Glomerular visceral epithelial cell (primary cell): Measurements from ENCODE around the gene HTR1D.
"Not testable (repeated sequence)": the region's sequence is repeated elsewhere in the genome, so short reads cannot be mapped to it uniquely, and the experiment has no call there.

Source experiments
- DNase-seq: peaks from one replicate; pipeline ENCODE4 v3.0.0-alpha.2; 2016; ENCODE audit errors: extremely low spot score

The HTR1D gene

GRCh38 chr1:23217421-23218115, at the start of gene HTR1D:
TSS of gene HTR1D (minus strand) at chr1:23217502. CDS start at chr1:23194219, 23,283 bp downstream.
- DNase-seq: no peak

- no peak for DNase-seq
These were observed 46.1 kb upstream of the HTR1D start for GRCh38 chr1:23263380-23263887.

GRCh38 chr1:23258082-23258481, 40.8 kb upstream of the HTR1D start:
- not testable (repeated sequence) for DNase-seq

- not testable (repeated sequence) for DNase-seq
These were observed 40.1 kb upstream of the HTR1D start for GRCh38 chr1:23257371-23257770.

DNA sequence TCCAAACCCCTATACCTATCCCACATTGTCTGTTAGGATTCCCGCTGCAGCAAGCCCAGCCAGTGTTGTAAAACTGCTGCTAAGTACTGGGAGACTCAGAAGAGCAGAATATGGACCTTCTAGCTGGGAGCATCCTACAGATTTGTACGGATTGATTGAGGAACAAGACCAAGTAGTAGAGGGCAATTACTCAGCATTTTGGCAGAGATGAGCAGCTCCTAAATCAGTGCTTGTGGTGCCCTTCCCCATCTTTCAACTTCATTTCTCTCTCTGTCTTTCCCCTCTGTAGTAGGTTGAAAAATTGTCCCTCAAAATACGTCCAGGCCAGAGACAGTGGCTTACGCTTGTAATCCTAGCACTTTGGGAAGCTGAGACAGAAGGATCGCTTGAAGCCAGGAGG, 37.3 kb upstream of the HTR1D start:
- no peak for DNase-seq

DNA sequence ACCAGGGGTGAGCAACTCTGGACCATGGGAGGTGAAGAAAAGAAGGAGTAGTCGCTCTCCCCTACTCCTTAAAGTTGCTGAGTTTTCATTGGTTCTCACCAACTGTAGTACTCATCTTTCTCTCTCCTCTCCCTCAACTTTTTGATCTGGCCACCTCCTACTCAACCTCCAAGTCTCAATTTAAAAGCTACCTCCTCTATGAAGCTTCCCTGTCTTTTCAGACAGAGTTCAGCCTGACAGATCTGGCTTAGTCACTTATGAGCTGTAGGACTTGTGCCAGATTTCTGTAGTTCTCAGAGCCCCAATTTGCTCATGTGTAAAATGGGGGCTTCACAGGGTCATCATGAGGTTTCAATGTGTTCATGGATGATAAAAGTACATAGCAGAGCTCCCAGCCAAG, 34.5 kb upstream of the HTR1D start:
- DNase-seq: no peak

GRCh38 chr1:23249787-23250454, 32.6 kb upstream of the HTR1D start:
- no peak for DNase-seq

DNA sequence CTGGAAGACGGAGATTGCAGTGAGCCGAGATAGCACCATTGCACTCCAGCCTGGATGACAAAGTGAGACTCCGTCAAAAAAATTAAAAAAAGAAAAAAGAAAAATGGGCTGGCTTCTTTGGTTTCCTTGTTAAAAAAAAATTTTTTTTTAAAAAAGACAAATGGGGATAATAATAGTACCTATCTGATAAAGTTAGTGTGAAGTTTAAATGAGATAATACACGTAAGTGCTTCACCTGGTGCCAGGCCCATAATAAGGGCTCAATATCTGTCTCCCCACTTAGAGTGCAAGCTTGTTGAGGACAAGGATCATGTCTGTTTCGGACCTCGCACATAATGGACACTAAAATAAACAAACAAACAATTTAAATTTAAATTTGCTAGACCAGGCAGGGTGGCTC, 30.0 kb upstream of the HTR1D start:
- no peak for DNase-seq

DNA sequence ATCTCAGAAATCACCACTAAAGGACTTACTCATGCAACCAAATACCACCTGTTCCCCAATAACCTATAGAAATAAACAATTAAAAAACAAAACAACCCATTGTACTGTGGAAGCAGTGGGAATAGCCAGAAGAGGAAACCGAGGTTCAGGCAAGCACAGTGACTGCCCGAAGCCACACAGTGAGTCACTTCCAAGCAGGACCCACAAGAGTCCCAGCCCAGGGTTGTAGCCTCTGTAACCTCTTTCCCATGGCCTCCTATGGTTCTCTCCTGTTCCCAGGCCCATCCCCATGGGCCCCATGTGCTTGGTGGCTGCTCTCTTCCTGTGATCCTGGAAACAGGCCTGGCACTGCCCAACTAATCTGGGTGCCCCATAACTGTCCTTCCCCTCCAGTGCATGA, 29.0 kb upstream of the HTR1D start:
- no peak for DNase-seq

DNA sequence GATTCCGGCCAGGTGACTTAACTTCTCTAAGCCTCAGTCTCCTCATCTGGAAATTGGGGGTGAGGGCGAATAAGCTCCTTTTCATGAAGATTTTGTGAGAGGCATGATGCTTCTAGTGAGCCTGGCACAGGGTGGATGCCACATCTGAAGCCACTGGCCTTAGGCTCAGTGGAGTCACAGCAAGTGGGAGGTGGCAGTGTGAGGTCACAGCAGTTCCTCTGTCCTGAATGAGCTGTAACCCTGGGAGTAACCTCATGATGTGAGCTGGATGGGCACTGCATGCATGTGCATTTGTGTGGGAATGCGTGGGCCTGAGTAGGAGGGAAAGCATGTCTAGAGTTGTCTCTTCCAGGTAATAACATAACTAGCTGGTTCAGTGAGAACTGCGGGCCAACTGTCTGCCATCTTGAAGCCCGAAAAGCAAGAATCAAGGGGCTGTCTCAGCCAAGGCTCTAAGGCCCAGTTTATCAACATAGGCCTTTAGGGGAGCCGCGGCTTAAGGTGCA, 27.0 kb upstream of the HTR1D start:
- no peak for DNase-seq

GRCh38 chr1:23242414-23242813, 25.1 kb upstream of the HTR1D start:
- no peak for DNase-seq

GRCh38 chr1:23239638-23240295, 22.5 kb upstream of the HTR1D start:
- no peak for DNase-seq

DNA sequence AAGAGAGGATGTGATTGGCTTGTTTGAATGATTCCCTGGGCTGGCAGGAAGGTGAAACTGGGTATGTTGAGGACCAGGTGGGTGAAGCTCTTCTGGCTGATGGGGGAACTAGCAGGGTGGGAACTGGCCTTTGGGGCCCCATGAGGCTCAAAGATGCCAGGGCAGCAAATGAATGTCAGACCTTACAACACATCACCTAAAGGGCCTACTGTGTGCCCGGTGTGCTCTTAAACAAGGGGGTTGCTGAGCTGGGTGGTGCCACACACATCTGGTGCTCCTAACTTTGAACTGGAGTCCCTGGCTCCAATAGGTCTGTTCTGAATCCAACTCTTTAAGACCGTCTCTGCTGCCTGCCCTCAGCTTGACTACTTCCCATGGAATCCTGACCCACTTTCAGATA, 21.3 kb upstream of the HTR1D start:
- no peak for DNase-seq

DNA sequence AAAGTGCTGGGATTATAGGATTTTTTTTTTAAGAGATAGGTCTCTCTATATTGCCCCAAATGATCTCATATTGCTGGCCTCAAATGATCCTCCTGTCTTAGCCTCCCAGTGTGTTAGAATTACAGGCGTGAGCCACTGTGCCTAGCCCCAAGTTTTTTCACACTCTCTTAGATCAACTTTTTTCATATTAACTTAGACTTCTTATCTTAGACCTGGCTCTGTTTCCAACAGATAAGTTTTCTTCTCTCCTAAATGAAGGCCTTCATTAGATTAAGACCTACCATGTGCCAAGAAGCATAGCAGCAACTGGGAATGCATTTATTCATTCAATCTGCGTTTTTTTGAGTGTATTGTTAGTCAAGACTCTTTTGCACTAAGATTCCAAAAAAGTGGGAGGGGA, 20.2 kb upstream of the HTR1D start:
- DNase-seq: no peak

- DNase-seq: no peak
These were observed 10.5 kb upstream of the HTR1D start for GRCh38 chr1:23227806-23228205.

DNA sequence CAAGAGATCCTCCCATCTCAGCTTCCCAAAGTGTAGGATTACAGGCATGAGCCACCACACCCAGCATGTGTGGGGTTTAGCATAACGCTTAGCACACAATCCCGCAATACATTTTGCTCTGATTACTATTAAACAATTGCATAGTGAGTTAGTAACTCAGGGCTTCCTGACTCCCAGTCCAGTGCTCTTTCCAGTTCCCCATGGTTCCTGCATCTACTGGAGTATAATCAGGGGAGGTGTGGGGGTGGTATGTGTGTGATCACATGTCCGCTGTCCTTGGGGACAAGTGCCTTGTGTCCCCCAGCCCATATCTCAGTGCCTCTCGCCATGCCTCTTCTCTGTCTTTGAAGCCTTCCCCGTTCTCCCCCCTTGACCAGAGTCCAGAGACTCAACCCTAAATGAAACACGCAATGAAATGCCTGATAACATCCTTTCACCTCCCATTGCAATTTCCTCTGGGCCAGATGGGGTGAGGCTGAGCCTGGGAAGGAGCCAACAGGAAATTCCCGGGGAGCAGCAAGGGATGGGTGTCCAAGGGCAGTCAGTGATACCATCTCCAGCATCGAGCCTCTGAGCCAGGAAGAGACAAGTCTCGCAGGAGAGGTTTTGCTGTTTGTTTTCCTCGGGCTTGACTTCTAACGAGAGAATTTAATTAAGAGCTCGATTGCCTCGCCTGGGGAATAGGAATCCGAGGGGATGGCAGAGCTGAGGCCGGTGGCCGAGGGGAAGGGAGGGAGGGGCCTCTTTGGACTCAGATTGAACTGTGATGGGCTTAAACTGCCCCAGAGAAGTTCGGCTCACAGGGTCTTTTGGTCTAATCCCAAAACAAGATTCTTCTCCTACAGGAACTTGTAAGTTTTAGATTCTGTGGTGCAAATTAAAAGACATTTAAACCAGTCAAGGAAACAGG, 7.7 kb upstream of the HTR1D start:
- DNase-seq: peak; percentile 55

DNA sequence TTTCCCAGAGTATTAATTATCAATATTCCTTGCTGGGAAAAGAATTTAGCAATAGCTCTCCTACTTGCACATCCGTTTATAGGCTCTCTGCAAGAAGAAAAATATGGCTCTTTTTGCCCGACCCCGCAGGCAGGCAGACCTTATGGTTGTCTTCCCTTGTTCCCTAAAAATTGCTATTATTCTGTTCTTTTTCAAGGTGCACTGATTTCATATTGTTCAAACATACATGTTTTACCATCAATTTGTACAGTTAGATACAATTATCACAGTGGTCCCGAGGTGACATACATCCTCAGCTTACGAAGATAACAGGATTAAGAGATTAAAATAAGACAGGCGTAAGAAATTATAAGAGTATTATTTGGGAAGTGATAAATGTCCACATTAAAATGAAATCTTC, 6.7 kb upstream of the HTR1D start:
- not testable (repeated sequence) for DNase-seq

DNA sequence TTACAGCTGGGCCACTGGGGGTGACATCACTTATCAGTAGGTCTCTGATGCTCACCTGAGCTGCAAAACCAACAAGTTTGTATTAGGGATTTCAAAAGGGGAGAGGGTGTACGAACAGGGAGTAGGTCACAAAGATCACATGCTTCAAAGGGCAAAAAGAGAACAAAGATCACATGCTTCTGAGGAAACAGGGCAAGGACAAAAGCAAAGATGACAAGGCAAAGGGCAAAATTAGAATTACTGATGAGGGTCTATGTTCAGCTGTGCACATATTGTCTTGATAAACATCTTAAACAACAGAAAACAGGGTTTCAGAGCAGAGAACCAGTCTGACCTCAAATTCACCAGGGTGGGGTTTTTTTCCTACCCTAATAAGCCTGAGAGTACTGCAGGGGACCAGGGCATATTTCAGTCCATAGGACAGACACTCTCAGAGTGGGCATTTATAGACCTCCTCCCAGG, 6.2 kb upstream of the HTR1D start:
- not testable (repeated sequence) for DNase-seq

DNA sequence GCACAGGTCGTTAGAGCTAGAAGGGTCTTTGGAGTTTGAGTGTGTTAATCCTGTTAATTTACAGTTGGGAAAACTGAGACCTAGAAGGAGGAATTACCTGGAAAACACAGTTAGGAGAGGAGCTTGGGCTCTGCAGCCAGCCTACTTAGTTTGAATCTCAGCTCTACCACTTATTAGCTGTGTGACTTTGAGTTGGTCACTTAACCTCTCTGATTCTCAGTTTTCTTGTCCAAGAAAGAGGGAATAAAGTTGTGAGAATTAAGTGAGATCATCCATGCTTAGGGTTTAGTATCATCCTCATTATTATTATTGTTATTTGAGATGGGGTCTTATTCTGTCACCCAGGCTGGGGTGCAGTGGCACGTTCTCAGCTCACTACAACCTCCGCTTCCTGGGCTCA, 5.4 kb upstream of the HTR1D start:
- DNase-seq: no peak

DNA sequence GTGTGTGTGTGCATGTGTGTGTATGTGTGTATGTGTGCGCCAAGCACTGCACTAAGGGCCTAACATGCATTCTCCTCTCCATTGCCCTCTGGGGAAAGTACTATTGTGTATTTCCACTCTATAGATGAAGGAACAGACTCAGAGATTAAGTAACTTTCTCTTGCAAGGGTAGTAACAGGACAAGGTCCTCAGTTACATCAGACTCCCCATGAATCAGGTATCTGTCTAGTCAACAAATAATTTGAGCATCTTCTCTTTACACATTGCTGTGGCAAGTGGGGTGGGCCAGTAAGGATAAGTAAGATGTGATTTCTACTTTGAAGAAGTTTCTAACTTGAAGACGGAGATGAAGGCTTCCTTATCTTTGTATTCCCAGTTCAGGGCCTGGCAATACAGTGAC, 5.0 kb upstream of the HTR1D start:
- no peak for DNase-seq

DNA sequence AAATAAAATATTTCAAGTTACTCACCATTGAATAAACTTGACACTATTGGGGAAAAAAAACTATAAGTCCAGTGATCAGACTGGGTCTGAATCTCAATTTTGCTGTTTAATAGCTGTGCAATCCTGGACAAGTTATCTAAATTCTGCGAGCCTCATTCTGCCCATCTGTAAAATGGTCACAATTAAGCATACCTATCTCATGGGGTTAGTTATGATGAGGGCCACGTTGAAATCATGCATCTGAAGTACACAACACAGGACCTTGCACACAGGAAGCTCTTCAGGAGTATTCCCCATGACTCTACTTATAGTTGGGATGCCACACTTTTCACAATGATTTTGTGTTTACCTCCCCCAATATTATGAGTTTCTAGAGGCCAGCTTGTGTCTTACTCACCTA, 3.8 kb upstream of the HTR1D start:
- no peak for DNase-seq
